COR-L47 (cell line): ENCODE measurements around the gene NOP9.

Experiments used
- DNase-seq: peaks from one replicate; lab custom pipeline; 2025; lab: John Stamatoyannopoulos, UW

Gene NOP9

DNA sequence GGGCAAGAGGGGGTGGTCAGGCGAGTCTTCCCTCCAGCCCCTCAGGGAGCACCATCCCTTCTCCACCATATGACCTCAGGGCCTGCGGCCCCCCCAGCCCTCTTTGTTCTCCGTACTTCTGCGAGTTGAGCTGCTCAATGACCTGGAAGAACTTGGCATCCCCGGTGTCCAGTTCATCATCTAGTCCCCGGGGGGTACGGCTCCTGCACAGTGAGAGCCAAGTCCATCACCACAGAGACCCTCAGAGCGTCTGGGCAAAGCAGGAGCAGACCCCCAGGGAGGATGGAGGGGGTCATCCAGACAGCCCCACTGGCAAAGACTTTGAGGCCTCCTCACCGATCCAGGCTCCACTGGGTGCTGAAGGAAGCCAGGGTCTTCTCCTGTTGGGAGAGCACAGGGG lies 26.3 kb downstream of the NOP9 start:
- DNase-seq = no peak

DNA sequence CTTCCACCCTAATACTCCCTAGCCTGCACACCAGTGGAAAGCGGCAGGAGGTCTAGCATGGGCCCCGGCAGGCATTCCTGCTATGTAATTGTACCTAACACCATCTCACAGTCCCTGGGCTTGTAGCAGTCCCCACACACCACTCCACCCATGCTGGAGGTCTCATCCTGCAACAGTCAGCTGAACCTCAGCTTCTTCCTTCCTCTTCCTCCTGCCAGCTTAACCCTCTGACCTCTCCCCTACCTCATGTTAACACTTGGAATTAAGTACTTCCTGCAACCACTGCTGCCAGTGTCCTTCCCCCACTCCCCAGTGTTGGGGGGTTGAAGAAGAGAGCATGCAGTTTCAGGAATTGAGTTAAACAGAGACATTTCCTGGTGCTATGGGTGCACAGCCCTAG lies 27.7 kb downstream of the NOP9 start:
- no peak for DNase-seq

DNA sequence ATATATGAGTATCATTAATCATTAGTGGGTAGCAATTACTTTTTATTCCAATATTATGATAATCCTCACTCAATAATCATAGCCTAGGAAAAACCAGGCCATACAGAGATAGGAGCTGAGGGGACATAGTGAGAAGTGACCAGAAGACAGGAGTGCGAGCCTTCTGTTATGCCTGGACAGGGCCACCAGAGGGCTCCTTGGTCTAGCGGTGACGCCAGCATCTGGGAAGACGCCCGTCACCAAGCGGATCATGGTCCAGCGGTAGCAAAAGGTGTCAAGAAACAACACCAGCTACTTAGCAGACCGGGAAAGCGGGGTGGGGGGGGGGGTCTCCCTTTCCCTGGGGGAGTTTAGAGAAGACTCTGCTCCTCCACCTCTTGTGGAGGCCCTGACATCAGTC lies 28.3 kb downstream of the NOP9 start:
- DNase-seq = peak; percentile 3

DNA sequence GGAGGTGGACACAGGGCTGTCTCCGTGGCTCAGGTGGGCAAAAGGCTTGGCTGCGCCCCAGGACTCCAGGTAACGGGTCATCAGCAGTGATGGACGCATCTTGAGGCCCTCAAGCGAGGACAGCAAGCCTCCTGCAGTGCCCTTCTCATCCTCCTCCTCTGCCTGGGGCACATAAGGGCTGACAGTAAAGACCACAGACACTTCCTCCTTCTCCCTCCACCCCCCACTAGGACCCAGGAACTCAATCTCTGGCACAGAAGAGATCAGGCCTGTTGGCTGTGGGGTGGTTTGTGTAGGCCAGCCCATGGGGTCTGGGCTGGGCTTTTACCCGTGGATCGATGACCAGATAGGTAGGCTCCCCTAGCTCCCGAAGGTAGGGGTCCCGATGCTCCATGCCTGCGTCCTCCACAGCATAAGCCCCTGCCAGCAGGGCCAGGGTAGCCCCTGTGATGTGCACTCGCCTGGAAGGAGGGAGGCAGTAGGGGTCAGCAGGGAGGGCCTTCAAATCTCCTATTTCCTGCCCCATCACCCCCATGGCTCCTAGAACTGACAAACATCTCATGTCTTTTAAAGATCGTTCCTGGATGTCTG lies 29.5 kb downstream of the NOP9 start:
- no peak for DNase-seq

DNA sequence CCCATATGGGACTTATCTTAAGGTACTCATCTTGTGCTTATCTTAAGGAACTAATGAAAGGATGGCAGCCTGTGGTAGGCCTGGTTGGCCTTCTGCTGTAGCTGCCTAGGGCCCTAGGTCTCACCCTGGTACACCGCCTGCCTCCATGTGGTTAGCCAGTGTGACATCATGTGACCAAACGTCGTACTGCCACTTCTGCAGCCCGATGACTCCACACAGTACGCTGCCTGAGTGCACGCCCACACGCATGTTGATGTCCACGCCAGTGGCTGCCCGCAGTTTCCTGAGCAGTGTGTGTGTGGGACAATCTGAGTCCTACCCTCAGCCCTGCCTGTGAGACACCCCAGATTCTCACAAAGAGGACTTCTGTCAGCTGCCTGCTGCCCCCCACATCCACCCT lies 30.1 kb downstream of the NOP9 start:
- DNase-seq = no peak

DNA sequence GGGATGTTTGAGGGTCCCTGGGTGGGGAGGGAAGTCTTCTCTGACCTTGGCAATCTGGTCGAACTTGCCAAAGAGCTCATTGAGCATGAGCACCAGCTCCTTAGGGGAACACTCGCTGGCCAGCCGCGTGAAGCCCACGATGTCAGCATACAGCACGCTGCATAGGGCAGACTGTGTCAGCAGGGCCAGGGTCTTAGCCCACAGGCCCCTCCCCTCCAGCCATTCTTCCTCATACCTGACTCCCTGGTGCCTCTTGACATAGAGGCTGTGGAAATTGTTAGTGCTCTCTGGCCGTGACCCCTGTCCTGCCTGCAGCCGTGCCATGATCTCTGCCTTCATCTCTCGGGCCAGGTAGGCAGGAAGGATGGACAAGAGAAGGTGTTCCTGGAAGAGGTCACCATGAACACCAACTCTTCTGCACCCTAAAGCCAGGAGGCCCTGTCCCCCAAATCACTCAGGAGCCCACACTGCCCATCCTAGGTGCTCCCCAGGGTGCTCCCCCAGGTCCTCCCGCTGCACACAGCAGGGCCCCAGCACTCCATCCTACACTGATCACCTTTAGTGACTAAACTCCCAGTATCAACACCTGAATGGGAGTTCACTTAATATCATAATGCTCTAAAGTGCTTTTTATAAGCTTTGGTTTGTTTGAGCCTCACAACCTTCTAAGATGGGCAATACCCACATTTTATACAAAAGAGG lies 31.5 kb downstream of the NOP9 start:
- no peak for DNase-seq

DNA sequence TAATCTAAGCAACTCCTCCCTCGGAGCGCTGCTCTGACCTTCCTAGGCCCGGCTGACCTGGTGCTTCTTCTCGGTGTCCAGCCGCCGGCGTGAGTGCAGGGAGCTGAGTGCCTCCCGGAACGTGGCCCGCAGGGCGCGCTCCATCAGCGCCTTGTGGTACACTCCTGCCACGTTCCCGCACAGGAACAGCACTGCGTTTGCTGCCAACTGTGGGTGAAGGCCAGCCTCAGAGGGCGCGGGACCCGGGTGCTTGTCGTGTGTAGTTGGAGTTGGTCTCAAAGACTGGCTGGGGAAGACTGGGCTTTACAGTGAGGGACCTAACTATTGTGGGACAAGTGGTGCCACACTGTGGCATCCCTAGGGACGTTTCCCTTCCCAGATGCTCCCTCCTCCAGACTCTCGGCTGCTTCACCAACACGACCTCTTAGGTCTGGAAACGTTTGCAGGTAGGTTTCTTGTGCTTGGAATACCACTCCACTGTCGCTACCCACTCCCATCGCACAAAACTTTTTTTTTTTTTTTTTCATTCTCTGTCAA lies 32.1 kb downstream of the NOP9 start:
- no peak for DNase-seq

DNA sequence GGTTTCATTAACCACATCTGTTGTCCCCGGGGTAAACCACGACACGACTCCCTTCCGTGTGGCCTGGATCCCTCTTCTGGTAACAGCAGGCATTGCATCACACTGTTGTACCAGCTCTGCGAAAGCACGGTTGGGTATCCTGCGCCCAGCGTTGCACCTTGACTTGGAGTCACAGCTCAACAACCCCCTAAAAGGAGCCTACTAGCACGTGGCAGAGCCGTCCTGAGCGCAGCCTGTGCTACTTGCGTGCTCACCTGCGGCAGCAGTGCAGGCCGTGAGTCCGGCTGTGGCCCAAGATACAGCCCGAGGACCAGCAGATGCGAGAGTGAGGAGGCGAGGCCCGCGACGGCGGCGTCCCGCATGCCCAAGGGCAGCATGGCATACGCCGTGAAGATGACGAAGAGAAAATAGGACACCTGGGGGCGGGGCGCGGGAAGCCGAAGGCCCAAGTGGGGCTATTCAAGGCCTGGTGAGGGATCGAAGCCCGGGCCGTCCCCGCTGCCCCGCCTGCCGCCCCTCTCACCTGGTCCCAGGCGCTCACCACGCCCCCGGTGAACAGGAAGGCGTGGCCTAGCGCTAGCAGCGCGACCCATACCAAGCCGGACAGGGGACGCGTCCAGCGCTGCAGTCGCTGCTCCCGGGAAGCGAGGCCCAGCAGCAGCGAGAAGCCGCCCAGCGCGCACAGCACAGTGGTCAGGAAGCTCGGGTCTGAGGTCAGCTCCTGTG lies 32.8 kb downstream of the NOP9 start:
- DNase-seq = peak; percentile 79

DNA sequence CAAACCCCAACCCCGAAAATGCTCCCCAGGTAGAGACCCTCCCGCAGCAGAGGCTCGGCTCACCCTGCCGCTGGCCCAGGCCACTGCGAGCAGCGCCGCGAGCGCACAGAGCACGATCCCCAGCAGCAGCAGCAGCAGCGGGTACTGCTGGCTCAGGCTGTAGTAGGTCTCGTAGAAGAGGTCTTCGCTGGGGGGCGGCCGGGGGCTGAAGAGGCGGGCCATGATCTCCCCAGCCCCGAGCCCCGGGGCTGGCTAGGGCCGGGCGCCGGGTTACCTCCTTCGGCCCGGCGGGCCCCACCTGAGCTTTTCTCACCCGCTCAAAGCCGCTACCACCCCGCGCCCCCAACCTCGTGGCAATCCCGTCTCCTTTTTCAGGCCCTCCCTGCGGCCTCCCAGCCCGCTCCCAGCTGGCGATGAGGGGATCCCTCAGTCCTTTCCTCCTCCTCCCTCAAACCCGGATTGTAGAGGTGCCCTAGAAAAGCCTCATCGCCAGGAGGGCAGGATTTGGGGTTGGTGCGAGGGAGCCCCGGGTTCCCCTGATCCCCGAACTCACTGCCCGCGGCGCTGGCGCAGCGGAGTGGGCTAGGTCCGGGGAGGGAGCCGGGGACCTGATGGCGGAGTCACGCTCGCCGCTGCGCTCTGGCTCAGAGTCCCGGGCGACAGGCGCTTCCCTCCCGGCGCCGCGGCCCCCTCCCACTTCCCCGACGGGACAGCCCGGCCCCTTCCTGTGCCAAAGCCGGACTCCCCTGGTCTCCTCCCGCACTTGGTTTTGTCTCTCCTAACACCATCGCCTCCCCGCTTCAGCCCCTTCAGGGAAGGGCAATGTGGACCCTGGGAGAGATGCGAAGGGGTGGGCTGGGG lies 35.0 kb downstream of the NOP9 start, which contains the start of gene ADCY4:
ADCY4 (minus strand) TSS at position 641 of the 861 bp plus-strand sequence; CDS start at position 222, 419 bp downstream.
- DNase-seq = no peak

DNA sequence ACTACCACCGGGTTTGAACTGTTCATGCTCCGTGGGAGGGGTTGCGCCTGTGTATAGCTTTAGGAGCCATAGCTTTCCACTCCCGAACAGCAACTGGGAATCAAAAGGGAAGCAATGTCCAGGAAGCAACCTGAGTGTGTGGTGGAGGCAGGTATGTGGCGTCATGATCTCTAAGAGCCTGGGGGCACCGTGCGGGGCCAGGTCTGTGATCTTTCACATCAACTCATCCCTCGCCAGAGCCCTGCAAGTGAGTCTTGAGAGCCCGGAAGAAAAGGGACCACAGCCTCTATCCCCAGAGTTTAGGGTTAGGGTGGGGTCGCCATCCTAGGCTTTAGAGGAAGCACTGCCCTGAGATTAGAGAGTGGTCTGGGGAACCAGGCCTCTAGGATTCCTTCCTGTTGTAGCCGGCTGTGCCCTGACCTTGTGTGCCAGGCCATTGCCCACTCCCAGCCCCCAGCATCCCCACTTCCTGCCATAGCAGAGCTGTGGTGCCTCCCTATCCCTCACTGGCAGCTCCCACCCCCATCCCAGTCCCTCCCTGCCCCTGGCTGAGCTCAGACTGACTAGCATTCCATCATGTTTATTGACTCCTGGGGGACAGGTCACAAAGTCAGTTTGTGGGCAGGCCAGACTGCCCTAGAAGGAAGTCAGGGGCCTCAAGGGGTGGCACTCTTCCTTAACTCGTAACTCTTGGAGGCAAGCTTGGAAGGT lies 36.0 kb downstream of the NOP9 start:
- no peak for DNase-seq

DNA sequence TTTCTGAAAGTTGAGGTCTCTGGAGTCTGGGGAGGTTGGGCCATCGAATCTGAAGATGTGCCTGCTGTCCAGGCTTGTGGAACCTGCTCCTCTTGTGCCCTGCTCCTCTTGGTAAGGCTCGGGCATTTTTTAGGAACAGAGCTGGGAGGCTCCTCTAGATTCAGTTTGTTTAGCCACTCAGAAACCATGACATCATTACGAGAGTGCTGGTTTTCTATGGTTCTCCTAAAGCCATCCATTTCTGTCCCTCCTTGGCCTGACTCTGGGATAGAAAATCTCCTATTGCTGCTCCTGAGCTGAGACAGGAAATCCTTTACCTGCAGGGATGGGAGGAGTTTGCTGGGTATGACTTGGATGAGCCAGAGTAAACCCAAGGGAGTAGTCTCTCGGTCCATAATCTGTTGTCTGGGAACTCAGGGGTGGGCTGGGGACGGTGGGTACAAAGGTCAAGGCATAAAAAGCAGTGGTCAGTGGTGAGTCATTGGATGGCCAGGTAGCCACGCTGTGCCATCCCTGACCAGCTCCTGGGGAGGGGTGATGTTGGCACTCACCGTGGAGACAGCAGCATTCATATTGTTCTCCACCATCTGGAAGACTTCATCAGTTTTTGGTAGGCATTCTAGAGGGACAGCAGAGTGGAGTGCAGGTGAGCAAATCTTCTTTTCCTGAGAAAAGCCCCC lies 37.6 kb downstream of the NOP9 start:
- no peak for DNase-seq

DNA sequence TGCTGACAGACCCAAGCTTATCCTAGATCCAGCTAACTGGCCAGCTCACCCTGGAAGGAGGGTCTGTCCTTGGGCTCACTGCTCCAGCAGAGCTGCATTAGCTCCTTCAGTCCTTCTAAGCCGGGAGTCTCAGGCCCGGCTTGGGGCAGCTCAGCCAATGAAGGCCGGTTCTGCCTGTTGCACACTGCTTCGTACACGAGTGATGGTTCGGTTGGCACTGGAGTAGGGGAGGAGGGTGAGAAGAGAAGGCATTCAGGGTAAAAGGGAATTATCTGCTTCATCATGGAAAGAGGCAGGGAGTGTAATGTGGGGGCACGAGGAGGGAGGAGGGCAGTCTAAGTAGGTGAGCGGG lies 38.1 kb downstream of the NOP9 start:
- DNase-seq = no peak

DNA sequence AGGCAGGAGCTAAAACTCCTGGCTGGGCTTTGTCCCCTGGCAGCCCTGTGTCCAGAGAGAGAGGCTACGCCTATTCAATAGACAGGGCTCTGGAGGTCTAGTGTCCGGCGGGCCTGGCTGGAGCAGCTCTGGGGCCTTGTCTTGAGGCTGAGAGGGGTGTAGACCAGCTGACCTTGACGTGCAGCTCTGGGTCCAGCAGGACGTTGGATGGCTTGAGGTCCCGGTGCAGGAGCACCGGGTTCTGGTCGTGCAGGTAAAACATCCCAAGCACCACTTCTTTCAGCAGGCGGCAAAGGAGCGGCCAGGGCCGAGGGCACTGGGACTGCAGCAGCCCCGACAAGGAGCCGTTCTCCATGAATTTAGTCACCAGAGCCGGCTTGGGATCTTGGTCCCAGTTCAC lies 39.2 kb downstream of the NOP9 start:
- no peak for DNase-seq

DNA sequence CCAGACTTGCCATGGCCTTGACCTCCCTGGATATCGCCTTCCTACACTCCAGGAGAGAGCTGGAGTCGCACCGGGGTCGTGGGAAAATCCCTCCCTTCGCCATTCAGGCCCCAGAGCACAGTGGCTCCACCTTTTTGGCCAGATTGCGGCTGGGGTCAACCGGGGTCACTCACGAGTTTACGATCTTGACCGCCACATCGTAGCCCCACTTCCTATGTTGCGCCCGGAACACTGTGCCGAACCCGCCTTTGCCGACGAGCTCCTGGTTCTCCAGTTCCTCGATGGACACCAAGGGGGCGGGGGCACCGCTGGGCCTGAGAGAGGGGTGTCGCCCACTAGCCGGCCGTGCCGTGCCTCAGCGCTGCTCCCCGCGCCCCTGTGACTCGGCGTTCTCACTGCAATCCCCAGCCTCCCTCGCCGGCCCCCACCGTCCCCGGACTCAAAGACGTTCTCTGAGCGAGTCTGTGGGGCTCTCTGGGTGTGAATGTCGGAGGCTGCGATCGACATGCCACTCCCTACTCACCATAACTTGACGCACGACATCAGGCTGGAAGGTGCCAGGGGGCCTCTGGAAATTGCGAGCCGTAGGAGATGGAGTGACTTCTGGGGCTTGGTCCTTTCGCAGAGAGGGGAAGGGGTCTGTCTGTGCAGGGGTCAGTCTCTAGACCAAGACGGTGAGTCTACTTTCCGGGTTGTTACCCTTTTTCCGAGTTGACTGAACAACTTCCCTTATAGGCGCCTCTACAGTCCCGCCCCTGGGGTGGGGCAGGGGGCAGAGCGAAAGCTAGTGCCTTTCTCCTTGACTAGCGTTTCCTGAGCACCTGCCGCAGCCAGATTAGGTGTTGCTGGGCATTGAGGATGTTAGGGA lies 39.9 kb downstream of the NOP9 start, which contains the start of gene RIPK3:
RIPK3 (minus strand) TSS at position 708 of the 868 bp plus-strand sequence; CDS start at position 543, 165 bp downstream.
- DNase-seq = no peak

DNA sequence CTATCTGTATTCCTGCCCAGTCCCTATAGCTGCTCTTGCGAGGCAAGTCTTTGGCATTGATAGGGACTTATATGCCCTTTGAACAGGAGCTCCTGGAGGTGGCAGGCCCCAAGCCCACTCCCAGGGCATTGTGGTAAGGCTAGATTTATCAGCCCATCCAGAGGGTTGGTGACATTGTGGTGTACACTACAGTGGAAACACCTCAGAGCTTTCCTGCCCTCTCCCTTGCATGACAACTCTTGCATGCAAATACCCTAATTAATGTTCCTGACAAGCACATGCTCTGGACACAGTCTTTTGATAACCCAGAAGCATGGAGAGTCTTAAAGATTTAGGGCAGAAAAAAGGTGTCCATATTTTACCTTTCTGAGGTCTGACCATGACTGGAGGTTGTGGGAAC lies 41.0 kb downstream of the NOP9 start:
- DNase-seq = no peak

DNA sequence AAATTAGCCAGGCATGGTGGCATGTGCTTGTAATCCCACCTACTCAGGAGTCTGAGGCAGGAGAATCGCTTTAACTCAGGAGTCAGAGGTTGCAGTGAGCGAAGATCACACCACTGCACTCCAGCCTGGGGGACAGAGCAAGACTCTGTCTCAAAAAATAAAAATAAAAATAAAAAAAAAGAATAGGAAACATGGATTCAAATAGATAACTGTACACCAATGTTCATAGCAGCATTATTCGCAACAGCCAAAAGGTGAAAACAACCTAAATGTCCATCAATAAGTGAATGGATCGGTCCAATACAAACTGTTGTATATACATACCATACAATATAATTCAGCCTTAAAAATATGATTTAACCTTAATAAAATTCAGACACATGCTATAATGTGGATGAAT lies 43.2 kb downstream of the NOP9 start:
- DNase-seq = no peak

DNA sequence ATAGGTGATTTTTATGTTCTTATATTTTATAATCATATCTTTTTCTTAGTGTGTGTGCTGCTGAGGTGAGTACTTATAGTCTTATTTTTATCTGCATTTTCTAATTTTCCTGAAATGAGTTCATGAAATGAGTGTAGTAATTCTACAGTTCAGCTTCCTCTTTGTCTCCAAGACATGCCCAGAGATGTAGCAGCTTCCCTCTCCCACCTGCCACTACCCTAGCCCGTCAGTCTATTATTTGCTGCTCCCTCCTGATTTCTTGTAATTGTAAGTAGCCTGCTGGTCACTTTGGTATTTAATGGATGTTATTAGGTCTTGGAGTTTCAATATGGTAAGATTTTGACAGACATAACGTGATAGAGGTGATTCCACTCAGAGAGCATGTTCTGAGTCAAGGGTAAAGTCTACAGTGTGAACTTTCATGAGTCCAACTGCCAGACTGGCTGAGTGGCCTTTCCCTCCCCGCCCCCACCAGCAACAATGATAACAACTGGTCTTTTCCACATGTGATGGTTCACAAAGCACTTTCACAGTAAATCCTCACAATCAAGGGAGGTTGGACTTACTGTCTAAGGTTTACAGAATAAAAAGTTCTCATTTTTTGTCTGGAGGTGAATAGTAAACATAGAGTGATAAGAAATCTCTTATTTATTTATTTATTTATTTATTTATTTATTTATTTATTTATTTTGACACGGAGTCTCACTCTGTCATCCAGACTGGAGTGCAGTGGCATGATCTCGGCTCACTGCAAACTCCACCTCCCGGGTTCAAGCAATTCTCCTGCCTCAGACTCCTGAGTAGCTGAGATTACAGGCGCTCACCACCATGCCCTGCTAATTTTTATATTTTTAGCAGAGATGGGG lies 44.4 kb downstream of the NOP9 start:
- no peak for DNase-seq

DNA sequence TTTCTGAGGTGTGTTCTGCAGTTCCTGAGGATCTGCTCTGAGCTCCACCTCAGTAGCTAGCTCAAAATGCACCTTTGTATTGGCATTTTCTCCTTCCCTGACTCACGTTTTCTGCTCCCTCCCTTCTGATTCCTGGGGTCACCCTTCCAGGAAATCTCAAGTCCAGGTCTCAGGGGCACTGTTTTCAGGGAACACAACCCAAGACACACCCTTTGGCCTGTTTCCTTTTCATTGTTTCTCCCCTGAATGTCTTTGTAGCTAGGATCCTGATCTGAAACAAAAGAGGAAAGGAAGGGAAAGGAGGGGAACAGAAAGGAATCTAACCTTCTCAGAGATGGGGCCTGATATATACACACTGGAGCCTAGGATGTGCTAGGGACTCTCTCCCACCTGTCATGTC lies 47.5 kb downstream of the NOP9 start:
- DNase-seq = no peak

DNA sequence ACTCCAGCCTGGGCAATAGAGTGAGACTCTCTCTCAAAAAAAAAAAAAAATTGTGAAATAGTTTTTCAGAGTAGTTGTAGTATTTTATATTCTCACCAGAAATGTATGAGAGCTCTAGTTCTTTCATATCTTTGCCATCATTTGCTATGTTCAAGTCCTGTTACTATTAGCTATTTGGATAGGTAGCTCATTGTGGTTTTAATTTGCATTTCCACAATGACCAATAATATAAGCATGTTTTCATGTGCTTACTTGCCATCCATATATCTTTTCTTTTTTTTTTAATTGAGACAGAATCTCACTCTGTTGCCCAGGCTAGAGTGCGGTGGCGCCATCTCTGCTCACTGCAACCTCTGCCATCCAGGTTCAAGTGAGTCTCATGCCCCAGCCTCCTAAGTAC lies 48.5 kb downstream of the NOP9 start:
- no peak for DNase-seq
